Liver (tissue), 9 donors: ENCODE results near the gene TXNRD2. TPM values are rescaled to one million over a fixed set of nuclear protein-coding genes. Genes with fewer than 3 reads are reported as not detected.

Experiments
- DNase-seq: peaks from one replicate; pipeline ENCODE4 v3.0.0-alpha.2; 2017; ENCODE audit warnings: low spot score
- H3K27ac ChIP-seq, 2 donors: one replicate each; pipeline ENCODE4 v1.7.0; 2013; ENCODE audit warnings: inconsistent platforms in 2 of 2, low read length in 2 of 2, control low read depth in 1 of 2, low read depth in 1 of 2, mild to moderate bottlenecking in 1 of 2
- H3K27me3 ChIP-seq, 4 donors: one replicate each; pipeline versions ENCODE4 v1.6.1 to v1.7.0; 2013; ENCODE audit warnings: low read length in 3 of 4, inconsistent platforms in 1 of 4, mild to moderate bottlenecking in 1 of 4, moderate library complexity in 1 of 4; ENCODE audit not compliant: control insufficient read depth in 4 of 4, insufficient read depth in 4 of 4
- H3K36me3 ChIP-seq, 4 donors: one replicate each; pipeline versions ENCODE4 v1.6.1 to v1.7.0; 2013; ENCODE audit warnings: low read length in 3 of 4, mild to moderate bottlenecking in 3 of 4, low read depth in 1 of 4, moderate library complexity in 1 of 4; ENCODE audit not compliant: control insufficient read depth in 4 of 4, insufficient read depth in 3 of 4
- H3K4me1 ChIP-seq, 4 donors: one replicate each; pipeline versions ENCODE4 v1.6.1 to v1.7.0; 2013; ENCODE audit warnings: low read length in 3 of 4, mild to moderate bottlenecking in 3 of 4, moderate library complexity in 1 of 4; ENCODE audit not compliant: control insufficient read depth in 4 of 4, insufficient read depth in 4 of 4
- H3K4me3 ChIP-seq, 3 donors: one replicate each; pipeline versions ENCODE4 v1.6.1 to v1.7.0; 2013; ENCODE audit warnings: low read length in 3 of 3, control low read depth in 1 of 3, low read depth in 1 of 3, mild to moderate bottlenecking in 1 of 3
- H3K9ac ChIP-seq, 2 donors: one replicate each; pipeline ENCODE4 v1.7.0; 2013; ENCODE audit warnings: low read length in 2 of 2, mild to moderate bottlenecking in 2 of 2, moderate library complexity in 2 of 2, control low read depth in 1 of 2, low read depth in 1 of 2
- H3K9me3 ChIP-seq, 4 donors: one replicate each; pipeline versions ENCODE4 v1.6.1 to v1.7.0; 2013; ENCODE audit warnings: low read length in 3 of 4; ENCODE audit not compliant: control insufficient read depth in 4 of 4
- EGR1 ChIP-seq, 2 donors: IDR thresholded peaks; 2 replicates each; pipeline ENCODE4 v1.6.1; 2016 to 2018; ENCODE audit warnings: antibody characterized with exemption in 2 of 2, low read depth in 2 of 2
- FOXA1 ChIP-seq: IDR thresholded peaks from 2 replicates; pipeline ENCODE4 v1.6.1; 2016; ENCODE audit warnings: antibody characterized with exemption
- FOXA2 ChIP-seq: IDR thresholded peaks from 2 replicates; pipeline ENCODE4 v1.6.1; 2016; ENCODE audit warnings: antibody characterized with exemption
- GABPA ChIP-seq, 2 donors: IDR thresholded peaks in 1 of 2; conservative IDR thresholded peaks in 1 of 2; 2 replicates each; pipeline ENCODE4 v1.6.1; 2016; ENCODE audit warnings: antibody characterized with exemption in 2 of 2, mild to moderate bottlenecking in 1 of 2, moderate library complexity in 1 of 2
- HNF4A ChIP-seq, 2 donors: conservative IDR thresholded peaks; 2 replicates each; pipeline ENCODE4 v1.6.1; 2016; ENCODE audit warnings: antibody characterized with exemption in 2 of 2, mild to moderate bottlenecking in 2 of 2
- HNF4G ChIP-seq: IDR thresholded peaks from 2 replicates; pipeline ENCODE4 v1.6.1; 2016; ENCODE audit warnings: antibody characterized with exemption
- JUND ChIP-seq, 2 donors: IDR thresholded peaks; 2 replicates each; pipeline ENCODE4 v1.6.1; 2016; ENCODE audit warnings: antibody characterized with exemption in 2 of 2
- NR2F2 ChIP-seq: IDR thresholded peaks from 2 replicates; pipeline ENCODE4 v1.6.1; 2016; ENCODE audit warnings: antibody characterized with exemption
- RAD21 ChIP-seq, 2 donors: IDR thresholded peaks; 2 replicates each; pipeline ENCODE4 v1.6.1; 2016; ENCODE audit warnings: antibody characterized with exemption in 2 of 2, mild to moderate bottlenecking in 2 of 2
- RXRA ChIP-seq, 2 donors: IDR thresholded peaks; 2 replicates each; pipeline ENCODE4 v1.6.1; 2017 to 2018; ENCODE audit warnings: antibody characterized with exemption in 2 of 2, mild to moderate bottlenecking in 1 of 2
- SP1 ChIP-seq: IDR thresholded peaks from 2 replicates; pipeline ENCODE4 v1.6.1; 2018; ENCODE audit warnings: antibody characterized with exemption, mild to moderate bottlenecking
- TAF1 ChIP-seq: conservative IDR thresholded peaks from 2 replicates; pipeline ENCODE4 v1.6.1; 2016; ENCODE audit warnings: antibody characterized with exemption, mild to moderate bottlenecking
- YY1 ChIP-seq: IDR thresholded peaks from 2 replicates; pipeline ENCODE4 v1.6.1; 2016; ENCODE audit warnings: antibody characterized with exemption, mild to moderate bottlenecking
- ZBTB33 ChIP-seq: IDR thresholded peaks from 2 replicates; pipeline ENCODE4 v1.6.1; 2016; ENCODE audit warnings: antibody characterized with exemption
- WGBS: extraction: QIAGEN DNeasy Blood & Tissue Kit; methylation state at CpG from one replicate; pipeline ENCODE4 v1.1.7; 2013; 5-methylcytosine and 5-hydroxymethylcytosine counted together
- polyA plus RNA-seq, 2 donors: library from polyadenylated mRNA; stranded (reverse) in 1 of 2; unstranded in 1 of 2; fragments of 200-250 nt in 1 of 2; fragments of >200 nt in 1 of 2; fragmentation: Nextera tagmentation in 1 of 2; extraction: Ambion mirVana in 1 of 2; gene quantifications; one replicate each; pipeline versions ENCODE4 v1.2.1 to v1.2.3, GENCODE V29; 2013 to 2015
- total RNA-seq, 2 donors: library from RNA; depleted of rRNA; stranded (reverse); fragments of >200 nt; gene quantifications; one replicate each; pipeline ENCODE4 v1.2.3, GENCODE V29; 2014
- TF ChIP-seq, protein P1 (sequence below): IDR thresholded peaks from 2 replicates; pipeline ENCODE4 v1.6.1; 2016; ENCODE audit warnings: antibody characterized with exemption
- TF ChIP-seq, protein P2 (sequence below): IDR thresholded peaks from 2 replicates; pipeline ENCODE4 v1.6.1; 2016; ENCODE audit warnings: antibody characterized with exemption
- TF ChIP-seq, protein P3 (sequence below): IDR thresholded peaks from 2 replicates; pipeline ENCODE4 v1.6.1; 2016; ENCODE audit warnings: antibody characterized with exemption, mild to moderate bottlenecking
- TF ChIP-seq, protein P4 (sequence below): fragments of 150-350 bp; IDR thresholded peaks from 2 replicates; pipeline ENCODE4 v1.5.1; 2017; ENCODE audit warnings: improper control_type of control experiment, low read depth, low read length; ENCODE audit not compliant: missing input control
- donor health status: healthy.
- donor health status: healthy.
- donor health status: healthy.
- donor health status: healthy.
- donor health status: healthy.

Gene TXNRD2
- total and polyA plus RNA-seq, 4 donors: 22.2 to 41.3 (median 33.6) TPM

DNA sequence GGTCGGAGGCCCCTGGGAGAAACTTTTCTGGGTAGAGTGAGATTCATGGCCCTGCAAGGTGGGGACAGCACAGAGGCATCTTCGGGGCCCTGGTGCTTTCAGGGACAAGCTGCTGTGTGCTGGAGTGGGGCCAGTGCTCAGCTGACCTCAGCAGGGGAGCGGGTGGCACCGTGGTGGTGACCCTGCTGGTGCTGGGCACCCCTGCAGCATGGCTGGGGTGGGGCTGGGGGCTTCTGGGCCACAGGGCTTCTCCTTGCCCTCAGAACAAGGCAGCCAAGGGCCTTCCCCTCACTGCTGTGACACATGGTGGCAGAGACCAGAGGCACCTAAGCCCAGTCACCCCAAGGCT, 62.0 kb downstream of the TXNRD2 start:
- H3K27me3 ChIP-seq: no peaks in the 10 kb centered on the region
- peaks cover 0 to 16% (median 3%) of the 10 kb centered on the region in 4 donors for H3K36me3 ChIP-seq
- no peak for DNase-seq
- TF ChIP-seq RXRA (IDR thresholded peaks at IDR 0.05): no peak
- TF ChIP-seq, protein P1, sequence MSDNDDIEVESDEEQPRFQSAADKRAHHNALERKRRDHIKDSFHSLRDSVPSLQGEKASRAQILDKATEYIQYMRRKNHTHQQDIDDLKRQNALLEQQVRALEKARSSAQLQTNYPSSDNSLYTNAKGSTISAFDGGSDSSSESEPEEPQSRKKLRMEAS: no peak
- no peak for TF ChIP-seq TAF1
- TF ChIP-seq, protein P2, sequence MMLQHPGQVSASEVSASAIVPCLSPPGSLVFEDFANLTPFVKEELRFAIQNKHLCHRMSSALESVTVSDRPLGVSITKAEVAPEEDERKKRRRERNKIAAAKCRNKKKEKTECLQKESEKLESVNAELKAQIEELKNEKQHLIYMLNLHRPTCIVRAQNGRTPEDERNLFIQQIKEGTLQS: no peak
- TF ChIP-seq YY1: no peak
- TF ChIP-seq SP1: no peak
- no peak for TF ChIP-seq FOXA2
- no peak for TF ChIP-seq HNF4A (conservative IDR thresholded peaks at IDR 0.05)
- TF ChIP-seq JUND (IDR thresholded peaks at IDR 0.05): no peak
- TF ChIP-seq ZBTB33: no peak
- TF ChIP-seq RAD21 (IDR thresholded peaks at IDR 0.05): no peak
- TF ChIP-seq, protein P3, sequence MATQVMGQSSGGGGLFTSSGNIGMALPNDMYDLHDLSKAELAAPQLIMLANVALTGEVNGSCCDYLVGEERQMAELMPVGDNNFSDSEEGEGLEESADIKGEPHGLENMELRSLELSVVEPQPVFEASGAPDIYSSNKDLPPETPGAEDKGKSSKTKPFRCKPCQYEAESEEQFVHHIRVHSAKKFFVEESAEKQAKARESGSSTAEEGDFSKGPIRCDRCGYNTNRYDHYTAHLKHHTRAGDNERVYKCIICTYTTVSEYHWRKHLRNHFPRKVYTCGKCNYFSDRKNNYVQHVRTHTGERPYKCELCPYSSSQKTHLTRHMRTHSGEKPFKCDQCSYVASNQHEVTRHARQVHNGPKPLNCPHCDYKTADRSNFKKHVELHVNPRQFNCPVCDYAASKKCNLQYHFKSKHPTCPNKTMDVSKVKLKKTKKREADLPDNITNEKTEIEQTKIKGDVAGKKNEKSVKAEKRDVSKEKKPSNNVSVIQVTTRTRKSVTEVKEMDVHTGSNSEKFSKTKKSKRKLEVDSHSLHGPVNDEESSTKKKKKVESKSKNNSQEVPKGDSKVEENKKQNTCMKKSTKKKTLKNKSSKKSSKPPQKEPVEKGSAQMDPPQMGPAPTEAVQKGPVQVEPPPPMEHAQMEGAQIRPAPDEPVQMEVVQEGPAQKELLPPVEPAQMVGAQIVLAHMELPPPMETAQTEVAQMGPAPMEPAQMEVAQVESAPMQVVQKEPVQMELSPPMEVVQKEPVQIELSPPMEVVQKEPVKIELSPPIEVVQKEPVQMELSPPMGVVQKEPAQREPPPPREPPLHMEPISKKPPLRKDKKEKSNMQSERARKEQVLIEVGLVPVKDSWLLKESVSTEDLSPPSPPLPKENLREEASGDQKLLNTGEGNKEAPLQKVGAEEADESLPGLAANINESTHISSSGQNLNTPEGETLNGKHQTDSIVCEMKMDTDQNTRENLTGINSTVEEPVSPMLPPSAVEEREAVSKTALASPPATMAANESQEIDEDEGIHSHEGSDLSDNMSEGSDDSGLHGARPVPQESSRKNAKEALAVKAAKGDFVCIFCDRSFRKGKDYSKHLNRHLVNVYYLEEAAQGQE: no peak
- no peak for TF ChIP-seq GABPA (IDR thresholded peaks at IDR 0.05 in 1 of 2, conservative IDR thresholded peaks at IDR 0.05 in 1 of 2)
- H3K4me3 ChIP-seq: no peak overlapping the region
- H3K9me3 ChIP-seq: no peaks in the 10 kb centered on the region
- H3K27ac ChIP-seq: no peak overlapping the region
- H3K9ac ChIP-seq: no peak overlapping the region
- H3K4me1 ChIP-seq: no peaks in the 10 kb centered on the region
- 91% methylated on average over 4 of the region's 4 CpGs for WGBS

GRCh38 chr22:19879246-19879570, 62.4 kb downstream of the TXNRD2 start:
- Histone ChIP-seq H3K4me3 (no peak overlapping the region), H3K9ac (no peak overlapping the region), H3K27ac (no peak overlapping the region), H3K4me1 (no peaks in the 10 kb centered on the region), H3K27me3 (no peaks in the 10 kb centered on the region), H3K36me3 (peaks cover 0 to 16% (median 3%) of the 10 kb centered on the region in 4 donors), H3K9me3 (no peaks in the 10 kb centered on the region)
- DNase-seq: no peak
- TF ChIP-seq, protein P2: no peak
- TF ChIP-seq ZBTB33: no peak
- TF ChIP-seq, protein P1: no peak
- TF ChIP-seq SP1: no peak
- no peak for TF ChIP-seq FOXA2
- no peak for TF ChIP-seq FOXA1
- TF ChIP-seq GABPA (IDR thresholded peaks at IDR 0.05 in 1 of 2, conservative IDR thresholded peaks at IDR 0.05 in 1 of 2): no peak
- TF ChIP-seq EGR1 (IDR thresholded peaks at IDR 0.05; ENCODE audit: low read depth in 2 of 2): no peak
- no peak for TF ChIP-seq HNF4A (conservative IDR thresholded peaks at IDR 0.05)
- no peak for TF ChIP-seq TAF1
- no peak for TF ChIP-seq HNF4G
- TF ChIP-seq YY1: no peak
- TF ChIP-seq, protein P4, sequence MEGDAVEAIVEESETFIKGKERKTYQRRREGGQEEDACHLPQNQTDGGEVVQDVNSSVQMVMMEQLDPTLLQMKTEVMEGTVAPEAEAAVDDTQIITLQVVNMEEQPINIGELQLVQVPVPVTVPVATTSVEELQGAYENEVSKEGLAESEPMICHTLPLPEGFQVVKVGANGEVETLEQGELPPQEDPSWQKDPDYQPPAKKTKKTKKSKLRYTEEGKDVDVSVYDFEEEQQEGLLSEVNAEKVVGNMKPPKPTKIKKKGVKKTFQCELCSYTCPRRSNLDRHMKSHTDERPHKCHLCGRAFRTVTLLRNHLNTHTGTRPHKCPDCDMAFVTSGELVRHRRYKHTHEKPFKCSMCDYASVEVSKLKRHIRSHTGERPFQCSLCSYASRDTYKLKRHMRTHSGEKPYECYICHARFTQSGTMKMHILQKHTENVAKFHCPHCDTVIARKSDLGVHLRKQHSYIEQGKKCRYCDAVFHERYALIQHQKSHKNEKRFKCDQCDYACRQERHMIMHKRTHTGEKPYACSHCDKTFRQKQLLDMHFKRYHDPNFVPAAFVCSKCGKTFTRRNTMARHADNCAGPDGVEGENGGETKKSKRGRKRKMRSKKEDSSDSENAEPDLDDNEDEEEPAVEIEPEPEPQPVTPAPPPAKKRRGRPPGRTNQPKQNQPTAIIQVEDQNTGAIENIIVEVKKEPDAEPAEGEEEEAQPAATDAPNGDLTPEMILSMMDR: no peak
- no peak for TF ChIP-seq NR2F2
- WGBS: 95% methylated on average over 13 of the region's 13 CpGs
